ENCODE results near the gene NNAT.

The NNAT gene

DNA sequence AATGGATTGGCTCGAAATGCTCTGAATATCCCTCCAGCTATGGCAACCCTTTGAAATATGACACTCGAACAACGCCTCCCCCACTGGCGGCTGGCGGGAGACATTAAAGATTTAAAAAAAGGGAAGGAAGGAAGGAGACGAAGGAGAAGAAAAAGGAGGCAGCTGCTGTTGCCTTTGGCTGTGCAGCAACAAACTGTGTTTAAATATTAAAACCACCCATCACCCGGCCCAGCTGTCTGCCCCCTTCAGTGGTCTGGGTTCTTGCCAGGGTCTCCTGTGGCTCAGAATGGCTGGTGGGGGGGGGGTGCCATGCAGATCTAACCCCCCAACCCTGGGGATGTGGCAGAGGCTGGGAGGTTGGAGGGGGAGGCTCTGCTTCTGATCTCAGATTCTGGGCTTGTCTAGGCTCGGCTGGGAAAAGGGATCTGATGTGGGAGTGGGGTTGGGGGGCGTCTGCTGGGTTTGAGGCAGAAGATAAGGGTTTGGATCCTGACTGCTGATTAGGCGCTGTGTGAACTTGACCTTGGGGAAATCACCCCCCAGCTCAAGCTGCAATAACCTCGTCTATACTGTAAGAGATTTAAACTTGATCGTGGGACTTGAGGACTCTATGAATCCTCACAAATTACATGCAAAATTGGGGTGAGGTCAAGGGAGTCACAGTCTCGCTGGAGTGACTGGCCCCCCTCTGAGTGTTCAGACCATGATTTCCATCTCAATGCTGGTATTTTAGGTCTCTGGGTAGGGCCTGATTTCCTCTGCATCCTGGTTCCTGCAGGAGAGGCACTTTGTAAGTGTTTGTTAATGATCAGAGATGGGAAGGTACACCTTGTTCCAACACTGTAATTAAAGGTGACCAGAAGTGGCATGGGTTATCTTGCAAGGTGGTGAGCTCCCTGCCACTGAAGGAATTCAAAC is 46.9 kb downstream of the NNAT start:
- peak; percentile 50 for DNase-seq

DNA sequence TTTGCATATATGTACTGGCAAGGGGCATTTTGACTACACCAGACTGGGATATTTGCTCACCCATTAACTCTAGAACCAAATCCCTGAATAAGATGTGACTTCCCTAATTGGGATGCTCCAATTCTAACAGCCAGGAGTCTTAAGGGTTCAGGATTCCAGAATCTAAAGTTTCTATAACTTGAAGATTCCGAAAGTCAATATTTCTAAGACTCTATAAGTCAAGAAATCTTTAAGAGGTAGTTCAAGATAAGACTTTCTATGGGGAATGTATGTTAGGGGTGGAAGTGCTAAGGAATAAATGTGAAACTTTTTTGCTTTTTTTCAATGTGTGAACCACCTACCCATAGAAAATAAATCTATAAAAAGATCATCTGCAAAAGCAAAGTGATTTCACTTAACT is 49.4 kb downstream of the NNAT start:
- DNase-seq: no peak

DNA sequence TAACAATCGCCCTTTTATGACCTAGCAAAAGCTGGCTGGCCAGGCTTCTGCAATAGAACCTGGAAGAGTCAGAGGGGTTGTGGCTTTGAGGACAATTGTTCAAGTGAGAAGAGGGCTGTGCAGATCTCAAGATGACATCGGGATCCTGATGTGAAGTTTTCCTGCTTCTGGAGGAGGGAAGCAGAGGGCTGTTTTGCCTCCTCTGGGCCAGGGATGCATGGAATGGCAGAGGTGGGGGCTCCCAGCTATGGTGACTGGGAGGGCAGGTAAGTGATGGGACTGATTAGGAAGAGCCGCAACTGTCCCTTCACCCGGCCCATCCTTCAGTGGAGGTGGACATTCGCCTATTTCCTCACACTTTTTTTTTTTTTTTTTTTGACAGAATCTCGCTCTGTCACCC is 50.0 kb downstream of the NNAT start:
- no peak for DNase-seq

Data from activated effector memory CD4-positive, alpha-beta T cell treated with anti-CD3 and anti-CD28 coated beads, Interleukin-2, amount 50 U/mL, for 16 hours (primary cell).